NCI-H2029 treated with DMSO at 0.1 percent for 48 hours (cell line): ENCODE results near the gene UGT2B17.
"Not testable (repeated sequence)": the region's sequence is repeated elsewhere in the genome, so short reads cannot be mapped to it uniquely, and the experiment has no call there.

ENCODE experiments used
- DNase-seq: peaks from one replicate; lab custom pipeline; 2025; lab: John Stamatoyannopoulos, UW

The UGT2B17 gene

DNA sequence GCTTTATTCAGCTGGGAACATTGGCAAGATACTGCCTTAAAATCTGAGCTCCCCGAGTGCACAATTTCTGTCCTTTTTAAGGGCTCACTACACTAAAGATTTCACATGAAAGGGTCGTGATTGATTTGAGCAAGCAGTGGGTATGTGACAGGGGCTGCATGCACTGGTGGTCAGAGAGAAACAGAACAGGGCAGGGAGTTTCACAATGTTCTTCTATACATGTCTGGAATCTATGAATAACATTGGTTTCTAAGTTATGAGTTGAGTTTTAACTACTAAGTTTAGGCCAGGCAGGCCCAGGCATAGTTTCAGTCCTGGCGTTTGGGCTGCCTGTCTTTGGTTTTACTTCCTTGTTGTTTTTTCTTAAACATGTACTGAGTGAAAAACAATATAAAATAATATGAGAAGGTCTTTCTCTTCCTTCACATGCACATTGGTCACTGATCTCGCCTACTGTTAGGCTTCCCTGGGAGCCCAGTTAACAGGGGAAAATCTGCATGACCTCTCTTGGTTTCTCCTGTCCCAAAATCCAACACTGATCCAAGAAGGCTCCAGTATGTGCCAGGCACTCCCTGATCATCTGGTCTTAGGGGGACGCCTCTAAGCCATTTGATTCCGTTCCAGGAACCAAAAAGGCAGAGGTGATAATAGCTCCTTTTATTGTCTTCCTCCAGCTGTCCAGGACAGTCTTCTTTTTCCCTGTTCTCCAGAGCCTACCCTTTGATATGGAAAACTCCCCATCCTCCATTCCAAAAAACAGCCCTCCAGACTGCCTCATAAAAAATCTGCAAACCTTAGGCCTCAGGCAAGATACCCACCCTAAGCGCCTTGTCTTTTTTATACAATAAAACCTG is at the start of gene UGT2B17:
TSS of gene UGT2B17 (minus strand) at position 51 of the 854 bp plus-strand sequence. CDS start 7,838 bp downstream, outside the sequence.
- DNase-seq: no peak

DNA sequence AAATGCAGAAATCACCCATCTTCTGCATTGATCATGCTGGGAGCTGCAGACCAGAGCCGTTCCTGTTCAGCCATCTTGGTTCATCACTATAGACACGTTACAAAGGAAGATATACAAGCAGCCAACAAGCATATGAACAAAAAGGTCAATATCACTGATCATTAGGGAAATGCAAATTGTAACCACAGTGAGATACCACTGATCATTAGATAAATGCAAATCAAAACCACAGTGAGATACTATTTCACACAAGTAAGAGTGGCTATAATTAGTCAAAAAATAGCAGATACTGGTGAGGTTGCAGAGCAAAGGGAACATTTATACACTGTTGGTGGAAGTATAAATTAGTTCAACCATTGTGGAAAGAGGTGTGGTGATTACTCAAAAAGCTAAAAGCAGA is 46.6 kb upstream of the UGT2B17 start:
- not testable (repeated sequence) for DNase-seq

DNA sequence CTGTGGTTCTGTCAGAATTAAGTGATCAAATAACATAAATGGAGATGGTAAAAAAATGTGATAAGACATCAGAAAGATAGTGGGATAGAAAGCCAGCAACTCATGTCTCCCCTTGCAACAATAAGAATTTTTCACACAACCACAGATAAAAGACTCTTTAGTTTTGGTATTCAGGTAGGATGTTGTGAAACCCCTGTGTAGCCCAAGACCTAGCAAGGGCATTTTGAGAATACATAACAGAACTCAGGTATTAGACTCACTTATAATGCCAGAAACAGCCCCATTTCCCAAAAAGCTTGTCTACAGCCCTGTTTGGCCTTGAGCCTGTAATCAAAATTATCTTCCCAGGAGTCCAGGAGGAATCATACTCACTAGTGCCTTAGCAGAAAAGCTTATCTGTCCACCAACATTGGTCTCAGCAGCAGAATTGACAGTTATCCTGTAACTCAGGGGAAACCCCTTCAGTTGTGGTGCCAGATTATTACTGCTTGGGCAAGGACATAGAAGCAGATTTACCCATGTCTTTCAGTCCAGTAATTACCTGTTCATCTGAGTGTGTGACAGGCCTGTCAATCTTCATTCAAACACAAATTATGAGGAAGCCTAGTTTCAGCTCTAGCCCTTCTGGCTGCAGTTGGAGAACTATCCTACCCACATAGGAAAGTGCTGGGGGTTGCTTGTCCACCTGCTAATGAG is 41.0 kb upstream of the UGT2B17 start:
- no peak for DNase-seq

DNA sequence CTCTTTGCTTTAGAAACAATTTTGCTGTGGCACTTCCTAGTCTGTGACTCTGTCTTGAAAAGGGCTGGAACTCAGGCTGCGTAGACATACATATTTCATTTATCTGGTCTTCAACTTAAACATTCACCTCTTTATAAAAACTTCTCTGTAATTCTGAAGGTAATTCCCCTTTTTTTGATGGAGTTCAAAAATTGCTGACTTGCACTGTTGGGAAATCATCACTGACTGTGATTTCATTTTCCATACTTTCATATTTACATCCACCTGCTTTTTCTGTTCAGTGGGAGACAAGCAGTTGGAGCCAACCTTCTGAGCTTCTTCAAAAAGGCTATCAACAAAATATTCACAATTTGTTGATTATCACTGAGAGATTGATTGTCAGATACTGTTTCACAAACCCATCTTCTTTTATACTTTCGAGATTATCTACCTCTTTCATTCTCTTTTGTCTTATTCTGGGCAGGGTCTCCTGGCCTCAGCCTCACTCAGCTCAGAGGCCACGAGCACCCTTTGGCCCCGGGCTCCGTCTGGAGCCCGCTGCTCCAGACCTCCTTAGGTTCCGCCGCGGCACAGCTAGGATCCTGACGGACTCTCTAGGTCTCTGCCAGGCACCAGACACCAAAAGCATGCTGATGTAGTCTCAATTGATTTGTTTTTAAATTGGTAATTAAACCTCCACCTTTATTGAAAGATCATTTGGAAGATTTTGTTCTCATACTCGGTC is 39.7 kb upstream of the UGT2B17 start:
- DNase-seq: no peak

DNA sequence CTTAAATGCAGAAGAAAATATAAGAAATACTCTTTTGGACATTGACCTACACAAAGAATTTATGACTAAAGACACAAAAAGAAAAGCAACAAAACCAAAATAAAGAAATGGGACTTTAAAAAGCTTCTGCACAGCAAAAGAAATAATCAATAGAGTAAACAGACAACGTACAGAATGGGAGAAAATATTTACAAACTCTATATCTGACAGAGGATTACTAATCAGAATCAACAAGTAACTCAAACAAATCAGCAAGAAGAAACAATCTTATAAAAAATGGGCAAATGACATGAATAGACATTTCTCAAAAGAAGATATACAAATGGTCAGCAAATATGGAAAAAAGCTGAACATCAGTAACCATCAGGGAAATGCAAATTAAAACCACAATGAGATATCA is 37.6 kb upstream of the UGT2B17 start:
- DNase-seq: no peak

DNA sequence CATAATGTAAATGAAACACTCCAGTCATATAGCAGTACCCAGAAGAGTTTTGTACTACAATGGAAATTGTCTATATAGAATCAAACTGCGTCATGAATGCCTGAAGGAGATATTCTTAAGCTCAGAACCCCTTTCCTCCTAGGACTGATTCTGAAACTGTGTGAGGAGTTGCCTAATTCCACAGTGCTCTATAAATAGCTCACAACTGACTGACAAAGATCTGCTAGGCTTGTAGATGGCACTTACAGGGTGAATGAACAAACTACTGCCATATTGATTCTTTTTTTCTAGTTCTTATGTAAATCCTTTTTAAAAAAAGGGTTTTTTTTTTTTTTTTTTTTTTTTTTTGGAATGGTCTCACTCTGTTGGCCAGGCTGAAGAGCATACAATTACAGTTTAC is 30.1 kb upstream of the UGT2B17 start:
- DNase-seq: no peak

DNA sequence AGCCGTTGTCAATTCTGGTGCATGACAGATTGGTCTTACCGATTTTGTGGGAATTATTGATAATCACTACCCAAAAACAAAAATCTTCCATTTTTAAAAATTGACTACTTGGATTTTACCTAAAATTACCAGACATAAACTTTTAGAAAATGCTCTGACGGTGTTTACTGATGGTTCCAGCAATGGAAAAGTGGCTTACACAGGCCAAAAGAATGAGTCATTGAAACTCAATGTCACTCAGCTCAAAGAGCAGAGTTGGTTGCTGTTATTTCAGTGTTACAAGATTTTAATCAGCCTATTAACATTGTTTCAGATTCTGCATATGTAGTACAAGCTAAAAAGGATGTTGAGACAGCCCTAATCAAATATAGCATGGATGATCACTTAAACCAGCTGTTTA is 23.0 kb upstream of the UGT2B17 start:
- no peak for DNase-seq

DNA sequence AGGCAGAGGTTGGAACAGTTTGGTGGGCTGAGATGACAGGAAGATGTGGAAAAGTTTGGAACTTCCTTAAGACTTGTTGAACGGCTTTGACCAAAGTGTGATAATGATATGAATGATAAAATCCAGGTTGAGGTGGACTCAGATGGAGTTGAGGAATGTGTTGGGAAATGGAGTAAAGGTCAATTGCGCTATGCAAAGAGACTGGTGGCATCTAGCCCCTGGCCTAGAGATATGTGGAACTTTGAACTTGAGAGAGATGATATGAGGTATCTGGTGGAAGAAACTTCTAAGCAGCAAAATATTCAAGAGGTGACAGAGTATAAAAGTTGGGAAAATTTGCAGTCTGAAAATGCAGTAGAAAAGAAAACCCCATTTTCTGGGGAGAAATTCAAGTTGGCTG is 21.4 kb upstream of the UGT2B17 start:
- no peak for DNase-seq

DNA sequence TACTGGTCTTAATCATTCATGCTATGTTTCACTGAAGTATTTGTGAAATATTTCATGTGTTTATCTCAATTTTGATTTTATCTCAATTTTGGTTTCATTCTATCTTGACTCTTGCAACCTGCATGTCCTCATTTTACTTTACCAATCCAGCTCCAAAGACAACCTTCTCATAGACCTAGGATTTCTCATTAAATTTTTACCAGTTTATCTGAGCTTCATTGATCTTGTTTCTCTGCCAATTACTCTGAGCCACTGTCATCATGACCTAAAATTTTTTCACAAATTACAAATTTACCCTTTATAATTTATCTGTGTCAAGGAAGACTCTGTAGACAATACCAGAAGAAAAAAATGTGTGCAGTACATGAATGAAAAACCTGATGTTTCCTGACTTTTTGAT is 18.6 kb upstream of the UGT2B17 start:
- DNase-seq: no peak

DNA sequence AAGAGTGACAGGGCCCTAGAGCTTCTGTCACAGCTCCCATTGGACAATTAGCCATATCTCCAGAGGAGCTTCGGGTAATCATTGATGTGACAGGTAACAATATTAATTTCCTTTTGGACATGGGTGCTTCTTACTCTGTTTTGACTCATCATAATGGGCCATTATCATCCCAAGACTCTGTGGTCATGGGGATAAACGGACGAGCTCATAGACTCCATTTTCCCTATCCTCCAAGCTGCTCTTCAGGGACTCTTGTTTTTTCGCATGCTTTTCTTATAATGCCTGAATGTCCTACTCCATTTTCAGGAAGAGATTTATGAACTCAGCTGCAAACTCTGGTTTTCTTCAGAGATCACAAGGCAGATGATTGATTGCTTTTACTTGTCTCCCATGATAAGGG is 17.0 kb upstream of the UGT2B17 start:
- DNase-seq: no peak

DNA sequence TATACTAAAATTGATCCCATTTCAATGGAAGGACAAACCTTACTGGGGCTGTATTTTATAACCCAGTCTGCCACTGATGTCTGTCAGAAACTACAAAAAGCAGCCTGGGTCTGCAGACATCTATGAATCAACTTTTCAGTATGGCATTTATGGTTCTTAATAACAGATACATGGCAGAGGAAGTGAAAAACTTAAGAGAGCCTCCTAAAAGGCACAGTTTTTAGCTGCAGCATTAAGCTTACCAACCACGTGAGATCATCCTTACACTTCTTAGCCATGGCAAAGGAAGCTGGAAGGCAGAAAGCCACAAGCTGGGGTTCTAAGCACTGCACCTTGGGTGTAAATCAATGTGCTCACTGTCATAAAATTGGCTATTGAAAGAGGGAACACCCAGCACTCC is 16.6 kb upstream of the UGT2B17 start:
- DNase-seq: no peak

DNA sequence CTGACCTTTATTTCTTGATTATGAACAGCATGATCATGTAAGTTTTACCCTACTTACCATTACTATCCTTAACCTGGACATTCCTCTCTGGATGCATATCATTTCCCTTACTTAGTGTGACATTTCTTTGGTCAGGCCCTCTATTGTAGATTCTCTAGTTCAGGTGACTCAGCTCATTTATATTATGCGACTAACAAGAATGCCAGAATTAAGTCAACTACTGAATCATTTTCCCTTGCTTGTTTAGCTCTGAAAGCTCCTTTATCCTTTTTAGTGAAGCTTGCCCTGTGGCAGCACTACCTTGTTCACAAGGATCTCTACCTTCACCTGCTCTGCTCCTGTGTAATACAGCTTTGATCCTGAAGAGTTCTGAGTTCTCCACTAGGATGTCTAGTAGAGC is 15.1 kb upstream of the UGT2B17 start:
- DNase-seq: no peak

DNA sequence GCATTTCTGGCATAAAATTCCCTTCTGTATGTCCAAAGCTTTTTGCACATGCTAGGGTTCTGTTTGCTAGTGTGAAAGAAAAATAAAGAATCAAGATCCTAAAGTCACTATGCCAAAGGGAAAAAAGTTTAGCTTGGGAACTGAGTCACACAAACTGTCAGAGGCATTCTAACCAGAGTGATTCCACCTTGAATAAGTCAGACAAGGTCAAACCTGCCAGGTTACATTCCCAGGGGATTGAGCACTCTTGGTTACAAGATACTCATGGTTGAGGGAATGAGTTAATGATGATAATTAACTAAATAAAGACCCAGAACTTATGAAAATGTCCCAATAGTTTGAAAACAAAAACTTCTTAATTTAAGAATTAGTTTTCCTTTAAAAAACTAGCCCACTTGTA is 13.7 kb upstream of the UGT2B17 start:
- DNase-seq: no peak

DNA sequence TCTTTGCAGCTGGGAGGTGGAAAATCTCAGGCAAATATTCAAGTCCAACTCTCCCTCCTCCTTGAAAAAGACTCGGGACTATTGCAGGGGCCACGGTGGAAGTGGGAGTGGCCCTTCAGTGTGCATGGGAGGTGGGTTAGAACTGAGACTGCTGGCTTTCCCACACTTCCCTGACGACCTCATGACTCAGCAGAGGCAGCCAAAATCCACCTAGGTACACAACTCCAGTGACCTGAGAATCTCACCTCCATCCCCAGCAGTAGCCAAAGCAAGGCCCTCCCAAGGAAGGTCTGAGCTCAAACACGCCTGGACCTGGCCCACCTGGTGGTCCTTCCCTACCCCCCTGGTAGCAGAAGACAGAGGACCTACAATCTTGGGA is 6.2 kb upstream of the UGT2B17 start:
- DNase-seq: no peak

DNA sequence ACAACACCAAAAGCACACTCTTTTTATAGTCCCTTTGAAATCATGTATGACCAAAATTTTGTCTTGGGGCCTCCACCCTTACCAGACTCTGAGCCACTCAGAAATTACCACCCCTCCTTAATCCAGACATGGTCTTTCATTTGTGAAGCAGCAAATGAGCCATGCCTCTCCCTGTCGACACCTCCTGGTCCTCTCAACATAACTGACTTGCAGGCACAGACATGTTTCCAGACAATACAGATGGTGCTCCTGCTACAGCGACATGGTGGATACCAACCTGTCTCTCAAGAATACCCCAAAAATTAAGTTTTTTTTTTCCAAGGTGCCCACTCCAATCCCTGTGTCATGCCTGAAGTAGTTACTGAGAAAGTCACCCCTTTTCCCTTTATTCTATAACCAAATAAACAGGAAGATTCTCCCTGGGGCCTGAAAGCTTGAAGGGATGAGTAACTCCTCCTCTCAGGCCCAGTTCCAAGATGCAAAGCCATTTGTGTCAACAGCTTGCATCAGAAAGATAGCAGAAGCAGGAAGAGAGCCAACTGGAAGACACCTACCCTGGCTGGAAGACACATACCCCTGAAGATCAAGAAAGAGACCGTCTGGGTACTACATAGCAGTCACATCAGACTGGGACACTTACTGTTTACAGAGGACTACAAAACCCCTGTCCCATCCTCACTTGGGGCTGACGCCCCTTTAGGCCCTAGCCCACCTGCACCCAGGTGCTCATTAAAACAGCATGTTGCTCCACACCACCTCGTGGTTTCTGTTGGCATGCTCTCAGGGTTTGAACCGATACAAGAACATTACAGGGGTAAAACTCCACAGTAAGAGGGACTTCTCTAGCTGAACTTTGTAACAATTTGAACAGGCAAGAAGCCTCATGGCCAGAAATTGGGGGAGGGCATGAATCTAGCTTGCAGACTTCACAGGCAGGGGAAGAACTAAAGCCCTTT is 5.5 kb upstream of the UGT2B17 start:
- no peak for DNase-seq

DNA sequence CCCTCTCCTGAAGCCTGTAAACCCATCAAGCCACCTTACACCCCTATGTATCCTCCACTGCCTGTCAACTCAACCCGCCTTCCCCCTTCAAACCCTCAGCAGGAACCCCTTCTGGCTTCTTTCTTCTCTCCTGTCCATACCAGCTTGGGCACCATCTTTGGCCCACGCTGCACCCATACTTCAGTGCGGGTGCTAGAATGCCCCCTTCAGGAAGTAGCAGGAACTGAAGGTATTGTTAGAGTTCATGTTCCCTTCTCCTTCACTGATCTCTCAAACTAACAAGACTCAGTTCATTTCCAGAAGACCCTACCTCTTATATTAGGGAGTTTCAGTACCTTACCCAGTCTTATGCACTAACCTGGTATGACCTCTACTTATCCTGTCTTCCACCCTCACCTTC is 1.5 kb upstream of the UGT2B17 start:
- DNase-seq: no peak

DNA sequence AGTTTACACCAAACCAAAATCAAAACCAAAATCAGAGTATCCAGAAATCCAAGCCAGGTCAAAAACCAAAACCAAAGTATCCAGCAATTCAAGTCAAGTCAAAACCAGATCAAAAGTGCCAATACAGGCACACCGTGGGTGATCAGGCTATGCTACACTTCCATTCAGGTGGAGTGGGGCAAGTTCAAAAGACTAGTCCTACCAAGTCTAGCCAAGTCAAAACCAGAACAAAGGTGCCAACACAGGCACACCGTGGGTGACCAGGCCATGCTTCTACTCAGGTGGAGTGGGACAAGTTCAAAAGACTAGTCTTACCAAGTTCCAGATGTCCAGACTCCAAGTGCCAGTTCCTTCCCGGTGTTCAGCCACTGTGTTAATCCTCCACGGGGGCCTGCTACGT is 486 bp downstream of the UGT2B17 start:
- DNase-seq: not testable (repeated sequence)

DNA sequence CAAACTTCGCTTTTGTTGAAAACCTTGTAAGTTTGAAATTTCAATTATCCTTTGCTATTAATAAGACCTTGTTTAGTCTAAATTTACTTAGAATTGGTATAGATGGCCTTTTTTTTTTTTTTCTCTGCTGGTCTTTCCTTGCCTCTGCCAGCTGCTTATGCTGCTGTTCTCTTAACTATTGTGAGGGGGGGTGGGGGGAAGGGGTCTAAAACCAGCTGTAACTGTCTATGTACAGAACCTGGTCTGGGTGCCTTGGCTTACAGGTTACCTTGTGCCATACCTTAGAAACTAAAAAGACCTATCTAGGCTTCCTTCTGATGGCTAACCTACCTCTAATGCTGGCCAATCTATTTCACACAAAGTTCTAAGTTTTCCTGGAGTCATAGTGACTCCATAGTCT is 1.0 kb downstream of the UGT2B17 start:
- DNase-seq: no peak

DNA sequence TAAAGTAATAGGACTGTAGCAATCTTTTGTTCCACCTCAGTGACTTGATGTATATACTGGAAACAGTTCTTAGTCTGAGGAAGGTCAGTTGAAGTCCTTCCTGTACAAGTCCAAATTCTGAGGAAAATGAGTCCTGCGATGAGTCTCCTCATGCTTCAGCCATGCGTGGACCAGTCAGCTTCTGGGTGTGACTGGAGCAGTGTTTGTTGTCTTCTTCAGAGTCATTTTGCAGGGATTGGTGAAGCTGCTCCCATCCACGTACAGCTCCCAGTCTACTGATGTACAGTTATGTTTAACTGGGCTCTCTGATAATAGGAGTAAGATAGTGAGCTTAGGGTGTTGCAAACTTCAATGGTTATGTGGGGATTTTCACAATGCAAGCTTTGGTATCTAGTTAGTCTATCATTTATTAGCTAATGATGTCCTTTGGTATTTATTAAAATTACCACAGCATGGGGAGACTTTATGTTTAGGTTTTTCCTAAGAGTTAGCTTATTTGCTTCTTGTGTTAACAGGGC is 3.4 kb downstream of the UGT2B17 start:
- no peak for DNase-seq

DNA sequence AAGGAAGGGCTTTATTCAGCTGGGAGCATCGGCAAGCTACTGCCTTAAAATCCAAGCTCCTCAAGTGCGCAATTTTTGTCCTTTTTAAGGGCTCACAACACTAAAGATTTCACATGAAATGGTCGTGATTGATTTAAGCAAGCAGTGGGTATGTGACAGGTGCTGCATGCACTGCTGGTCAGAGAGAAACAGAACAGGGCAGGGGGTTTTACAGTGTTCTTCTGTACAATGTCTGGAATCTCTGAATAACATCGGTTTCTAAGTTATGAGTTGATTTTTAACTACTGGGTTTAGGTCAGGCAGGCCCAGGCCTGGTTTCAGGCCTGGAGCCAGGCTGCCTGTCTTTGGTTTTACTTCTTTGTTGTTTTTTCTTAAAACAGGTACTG is 6.0 kb downstream of the UGT2B17 start:
- no peak for DNase-seq

DNA sequence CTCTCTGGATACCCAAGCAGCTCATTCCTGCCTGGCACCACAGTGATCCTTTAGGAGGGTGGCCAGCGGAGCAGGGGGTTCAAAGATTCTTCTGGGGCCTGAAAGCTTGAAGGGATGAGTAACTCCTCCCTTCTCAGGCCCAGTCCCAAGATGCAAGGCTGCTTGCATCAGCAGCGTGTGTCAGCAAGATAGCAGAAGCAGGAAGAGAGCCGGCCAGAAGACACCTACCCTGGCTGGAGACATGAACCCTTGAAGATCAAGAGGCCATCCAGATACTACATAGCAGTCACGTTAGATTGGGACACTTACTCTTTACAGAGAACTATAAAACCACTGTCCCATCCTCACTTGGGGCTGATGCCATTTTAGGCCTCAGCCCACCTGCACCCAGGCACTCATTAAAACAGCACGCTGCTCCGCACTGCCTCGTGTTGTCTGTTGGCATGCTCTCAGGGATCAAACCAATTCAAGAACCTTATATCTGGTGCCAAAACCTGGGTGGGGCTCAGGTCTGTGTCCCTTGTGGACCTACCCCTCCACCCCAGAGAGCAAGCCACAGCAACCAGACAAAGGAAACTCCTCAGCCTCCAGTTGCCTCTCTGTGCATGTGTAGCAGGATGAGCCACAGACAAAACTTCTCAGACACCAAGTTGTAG is 6.5 kb downstream of the UGT2B17 start:
- DNase-seq: no peak
